ENCODE measurements around the gene RSPO1.

DNA sequence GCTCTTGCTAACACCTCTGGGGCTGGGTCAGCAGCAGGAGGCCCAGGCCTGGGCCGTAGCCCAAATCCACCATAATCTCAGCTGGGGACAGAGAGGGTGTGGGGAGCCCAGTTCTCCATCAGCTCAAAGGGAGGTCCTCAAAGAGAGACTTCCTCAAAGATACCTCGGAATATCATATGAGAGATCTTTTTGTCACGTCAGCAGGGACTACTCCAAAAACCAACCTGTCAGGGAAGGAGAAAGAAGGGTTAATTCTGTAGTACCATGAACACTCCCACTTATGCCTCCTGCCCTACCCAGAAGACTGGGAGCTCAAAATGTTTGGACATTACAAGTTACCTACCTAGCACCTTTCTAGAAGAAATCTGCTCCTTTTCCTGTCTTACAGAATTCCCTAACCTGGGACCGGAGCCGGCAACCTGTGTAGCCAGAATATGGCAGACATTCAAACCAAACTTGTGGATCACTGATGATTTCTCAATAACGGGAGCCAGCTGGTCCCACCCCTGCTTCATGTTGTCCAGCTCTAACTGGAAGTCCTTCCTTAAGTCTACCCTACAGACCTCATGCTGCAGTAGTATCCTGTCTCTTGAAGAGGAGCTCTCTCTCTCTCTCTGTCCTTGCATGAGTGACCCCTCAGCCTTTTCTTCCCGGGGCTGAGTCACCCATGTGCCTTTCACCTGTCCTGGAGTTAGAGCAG is 4.8 kb downstream of the RSPO1 start:
- TF ChIP-seq, protein P1, sequence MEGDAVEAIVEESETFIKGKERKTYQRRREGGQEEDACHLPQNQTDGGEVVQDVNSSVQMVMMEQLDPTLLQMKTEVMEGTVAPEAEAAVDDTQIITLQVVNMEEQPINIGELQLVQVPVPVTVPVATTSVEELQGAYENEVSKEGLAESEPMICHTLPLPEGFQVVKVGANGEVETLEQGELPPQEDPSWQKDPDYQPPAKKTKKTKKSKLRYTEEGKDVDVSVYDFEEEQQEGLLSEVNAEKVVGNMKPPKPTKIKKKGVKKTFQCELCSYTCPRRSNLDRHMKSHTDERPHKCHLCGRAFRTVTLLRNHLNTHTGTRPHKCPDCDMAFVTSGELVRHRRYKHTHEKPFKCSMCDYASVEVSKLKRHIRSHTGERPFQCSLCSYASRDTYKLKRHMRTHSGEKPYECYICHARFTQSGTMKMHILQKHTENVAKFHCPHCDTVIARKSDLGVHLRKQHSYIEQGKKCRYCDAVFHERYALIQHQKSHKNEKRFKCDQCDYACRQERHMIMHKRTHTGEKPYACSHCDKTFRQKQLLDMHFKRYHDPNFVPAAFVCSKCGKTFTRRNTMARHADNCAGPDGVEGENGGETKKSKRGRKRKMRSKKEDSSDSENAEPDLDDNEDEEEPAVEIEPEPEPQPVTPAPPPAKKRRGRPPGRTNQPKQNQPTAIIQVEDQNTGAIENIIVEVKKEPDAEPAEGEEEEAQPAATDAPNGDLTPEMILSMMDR (IDR thresholded peaks at IDR 0.05 in 4 of 5, conservative IDR thresholded peaks at IDR 0.05 in 1 of 5) = no peak
- no peak for TF ChIP-seq POLR2A (IDR thresholded peaks at IDR 0.05)
